HG03378 (cell line): ENCODE measurements around the gene DAB2IP.
"Not testable (repeated sequence)": the region's sequence is repeated elsewhere in the genome, so short reads cannot be mapped to it uniquely, and the experiment has no call there.

Experiments
- ATAC-seq: cut with Tn5 transposase; IDR thresholded peaks from one replicate; pipeline ENCODE4 v1.9.1; 2021; ENCODE audit warnings: mild to moderate bottlenecking, moderate library complexity; ENCODE audit not compliant: unreplicated experiment

Gene DAB2IP

GRCh38 chr9:121785673-121786542 is 134.5 kb downstream of the DAB2IP start:
- no peak for ATAC-seq

- no peak for ATAC-seq
These were observed 135.1 kb downstream of the DAB2IP start for GRCh38 chr9:121786543-121786948.

DNA sequence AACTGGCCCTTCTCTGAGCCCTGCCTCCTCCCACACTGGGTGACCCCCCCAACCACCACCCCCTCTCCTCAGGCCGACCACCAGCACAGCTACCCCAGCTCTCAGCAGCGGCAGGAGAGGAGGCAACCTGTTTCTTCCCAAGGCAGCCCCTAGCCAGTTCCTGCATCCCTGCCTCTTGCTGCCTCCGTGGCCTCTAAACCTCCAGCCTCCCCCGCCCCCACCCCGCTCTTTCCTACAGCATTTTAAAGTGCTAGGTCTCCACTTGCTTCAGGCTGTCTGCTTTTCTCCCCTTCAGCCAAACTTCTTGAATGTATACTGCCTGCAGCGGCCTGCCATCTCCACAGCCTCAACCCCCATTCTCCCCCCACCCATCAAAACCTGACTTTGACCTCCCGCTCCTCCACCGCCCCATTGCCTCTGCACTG is 135.6 kb downstream of the DAB2IP start:
- no peak for ATAC-seq

GRCh38 chr9:121788686-121789366 is 137.4 kb downstream of the DAB2IP start:
- no peak for ATAC-seq

DNA sequence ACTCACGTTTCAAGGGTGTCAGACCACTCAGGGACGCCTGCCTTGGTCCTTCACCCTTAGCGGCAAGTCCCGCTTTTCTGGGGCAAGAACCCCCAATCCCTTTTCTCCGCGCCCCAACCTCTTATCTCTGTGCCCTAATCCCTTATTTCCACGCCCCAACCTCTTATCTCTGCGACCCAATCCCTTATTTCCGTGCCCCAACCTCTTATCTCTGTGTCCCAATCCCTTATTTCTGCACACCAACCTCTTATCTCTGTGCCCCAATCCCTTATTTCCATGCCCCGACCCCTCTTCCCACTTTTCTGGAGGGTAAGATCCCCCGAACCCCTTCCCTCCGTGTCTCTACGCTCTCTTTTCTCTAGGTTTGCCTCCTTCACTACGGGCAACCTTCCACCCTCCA is 139.4 kb downstream of the DAB2IP start:
- ATAC-seq, result no peak

- ATAC-seq, result not testable (repeated sequence)
These were observed 141.0 kb downstream of the DAB2IP start for GRCh38 chr9:121792476-121792875.

GRCh38 chr9:121794334-121794733 is 142.9 kb downstream of the DAB2IP start:
- ATAC-seq, result not testable (repeated sequence)

GRCh38 chr9:121797081-121797480 is 145.6 kb downstream of the DAB2IP start:
- ATAC-seq, result no peak

DNA sequence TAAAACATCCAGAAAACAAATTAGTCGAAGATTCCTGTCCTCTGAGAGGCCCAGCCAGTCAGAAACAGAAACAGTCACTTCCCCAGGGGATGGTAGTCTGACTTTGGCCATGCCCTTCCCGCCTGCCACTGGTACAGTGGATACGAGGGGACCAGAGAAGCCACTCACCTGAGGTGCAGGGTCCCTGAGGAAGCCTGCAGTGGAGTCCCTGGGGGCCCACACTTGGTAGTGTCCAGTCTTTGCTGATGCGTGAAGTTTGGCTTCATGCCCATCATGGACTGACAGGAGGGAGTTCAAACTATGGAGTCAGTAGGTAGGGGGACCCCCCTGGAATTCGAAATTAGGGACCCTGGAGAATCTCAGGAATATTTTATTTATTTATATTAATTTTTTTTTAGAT is 147.5 kb downstream of the DAB2IP start:
- ATAC-seq, result no peak

GRCh38 chr9:121800376-121800775 is 148.9 kb downstream of the DAB2IP start:
- ATAC-seq, result no peak

GRCh38 chr9:121801579-121801978 is 150.1 kb downstream of the DAB2IP start:
- no peak for ATAC-seq

DNA sequence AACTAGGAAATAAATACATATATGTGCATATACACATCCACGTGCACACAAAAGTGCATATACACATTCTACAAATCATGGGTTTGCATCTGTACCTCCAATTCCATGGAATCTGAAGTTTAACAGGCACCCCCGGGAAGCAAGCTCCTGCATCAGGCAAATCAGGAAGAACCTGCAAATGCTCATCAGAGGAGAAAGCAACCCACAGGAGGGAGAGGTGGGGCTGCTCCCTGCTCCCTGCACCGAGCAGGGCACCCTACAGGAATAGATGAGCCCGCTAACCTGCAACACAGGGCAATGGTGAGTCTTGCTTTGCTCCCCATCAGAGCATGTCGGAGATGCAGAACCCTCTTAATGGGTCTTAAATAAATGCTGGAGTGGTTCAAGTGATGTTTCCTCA is 151.3 kb downstream of the DAB2IP start:
- ATAC-seq, result no peak

GRCh38 chr9:121807069-121807822 is 155.8 kb downstream of the DAB2IP start:
- ATAC-seq, result no peak

DNA sequence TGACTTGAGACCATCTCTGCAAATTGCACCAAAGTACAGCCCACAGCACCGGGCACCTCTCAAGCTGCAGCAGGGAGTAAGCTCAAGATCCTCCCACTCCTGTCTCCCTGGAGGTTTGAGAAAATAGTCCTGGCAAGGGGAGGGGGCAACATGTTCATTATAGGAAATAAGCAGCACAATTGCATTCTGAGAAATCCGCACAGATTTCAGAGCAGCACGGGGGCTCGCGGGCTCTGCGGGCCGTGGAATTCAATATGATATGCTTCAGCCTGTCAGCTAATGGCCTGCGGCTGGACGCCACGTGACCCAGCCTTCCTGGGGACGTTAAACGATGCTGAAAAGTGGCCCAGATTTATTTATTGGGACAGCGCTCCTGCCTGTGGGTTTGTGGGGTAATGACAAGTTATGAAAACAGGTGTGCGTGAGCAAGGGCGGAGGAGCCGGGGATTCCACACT is 156.4 kb downstream of the DAB2IP start:
- ATAC-seq, result no peak

GRCh38 chr9:121808781-121809180 is 157.3 kb downstream of the DAB2IP start:
- ATAC-seq, result no peak

GRCh38 chr9:121809356-121810050 is 158.1 kb downstream of the DAB2IP start:
- ATAC-seq, result no peak

GRCh38 chr9:121810489-121810888 is 159.1 kb downstream of the DAB2IP start:
- no peak for ATAC-seq

DNA sequence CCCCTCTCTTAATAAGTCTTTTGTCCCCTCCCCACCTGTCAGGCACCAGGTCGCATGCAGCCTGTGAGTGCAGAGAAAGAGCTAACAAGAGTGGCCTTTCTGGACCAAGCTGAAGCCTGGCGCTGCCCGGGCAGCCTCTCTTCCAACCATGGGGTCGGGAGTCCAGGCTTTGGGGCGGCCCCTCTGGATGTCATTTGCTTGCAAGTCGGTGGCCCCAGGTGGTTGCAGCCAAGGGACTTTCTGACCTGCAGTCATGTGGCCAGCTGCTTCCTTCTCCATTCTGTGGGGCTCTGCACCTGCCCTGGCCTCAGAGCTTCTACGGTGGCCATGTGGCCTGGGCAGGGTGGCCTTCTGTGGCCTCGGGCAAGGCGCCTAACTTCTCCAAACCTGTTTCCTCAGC is 159.7 kb downstream of the DAB2IP start:
- ATAC-seq, result no peak

- ATAC-seq, result no peak
These were observed 160.3 kb downstream of the DAB2IP start for GRCh38 chr9:121811751-121812150.

GRCh38 chr9:121812159-121812735 is 160.8 kb downstream of the DAB2IP start:
- ATAC-seq, result no peak
